HG02588 (cell line): Measurements from ENCODE around the gene MOK.

Experiments used
- ATAC-seq: cut with Tn5 transposase; IDR thresholded peaks from one replicate; pipeline ENCODE4 v1.9.1; 2021; ENCODE audit warnings: mild to moderate bottlenecking, moderate library complexity; ENCODE audit not compliant: unreplicated experiment

MOK gene

DNA sequence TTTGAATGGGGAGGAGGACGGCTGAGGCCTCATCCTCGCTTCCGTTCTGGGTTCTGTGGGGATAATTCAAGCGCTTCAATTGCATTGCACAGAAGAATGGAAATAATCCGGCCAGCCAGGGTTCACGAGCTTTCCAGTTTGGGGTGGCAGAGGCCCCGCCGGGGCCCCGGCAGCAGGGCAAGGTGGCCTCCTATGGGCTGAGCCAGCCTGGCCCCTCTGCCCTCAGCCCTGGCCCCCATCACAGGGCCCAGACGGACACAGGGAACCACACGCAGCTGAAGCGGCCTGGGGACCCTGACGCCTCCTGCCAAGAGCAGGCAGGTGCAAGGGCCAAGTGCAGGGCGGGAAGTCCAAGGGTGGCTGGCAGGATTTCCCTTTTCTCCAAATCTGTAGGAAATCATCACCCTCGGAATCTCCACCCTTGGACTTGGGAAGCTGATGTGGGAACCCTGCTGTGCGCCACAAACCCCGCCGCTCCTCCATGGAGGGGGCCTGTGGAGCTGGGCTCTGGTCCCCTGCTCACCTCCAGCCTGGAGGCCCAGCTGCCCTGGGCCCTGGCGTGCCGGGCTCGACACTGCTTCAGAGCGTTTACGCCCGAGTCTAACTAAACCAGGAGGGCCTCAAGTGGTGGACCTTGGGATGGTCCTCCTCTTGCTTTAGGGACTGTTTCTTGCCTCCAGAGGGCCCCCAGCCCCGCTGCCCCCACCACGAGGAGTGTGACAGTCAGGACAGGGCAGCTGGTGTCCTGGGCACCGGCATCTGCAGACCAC, 78.4 kb downstream of the MOK start:
- no peak for ATAC-seq

DNA sequence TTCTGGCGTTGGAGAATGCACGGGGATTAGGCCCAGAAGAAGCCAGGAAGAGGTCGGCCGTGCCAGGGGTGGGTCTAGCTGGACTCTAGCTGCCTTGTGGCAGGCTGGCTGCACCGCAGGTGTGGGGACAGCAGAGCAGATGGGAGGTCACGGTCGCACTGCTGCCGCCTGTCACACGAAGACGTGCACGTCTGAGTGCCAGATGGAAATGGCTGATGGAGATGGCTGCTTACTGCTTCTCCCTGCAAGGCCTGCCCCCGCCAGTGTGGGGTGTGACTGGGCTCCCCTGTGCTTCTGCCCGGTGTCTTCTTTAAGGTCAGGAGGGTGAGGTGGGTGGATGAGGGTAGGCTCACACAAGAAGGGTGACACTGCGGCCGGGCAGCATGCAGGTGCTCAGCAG, 79.0 kb downstream of the MOK start:
- no peak for ATAC-seq

- no peak for ATAC-seq
Measured at GRCh38 chr14:102225386-102225785, 79.6 kb downstream of the MOK start.

GRCh38 chr14:102223682-102224081, 81.3 kb downstream of the MOK start:
- no peak for ATAC-seq

DNA sequence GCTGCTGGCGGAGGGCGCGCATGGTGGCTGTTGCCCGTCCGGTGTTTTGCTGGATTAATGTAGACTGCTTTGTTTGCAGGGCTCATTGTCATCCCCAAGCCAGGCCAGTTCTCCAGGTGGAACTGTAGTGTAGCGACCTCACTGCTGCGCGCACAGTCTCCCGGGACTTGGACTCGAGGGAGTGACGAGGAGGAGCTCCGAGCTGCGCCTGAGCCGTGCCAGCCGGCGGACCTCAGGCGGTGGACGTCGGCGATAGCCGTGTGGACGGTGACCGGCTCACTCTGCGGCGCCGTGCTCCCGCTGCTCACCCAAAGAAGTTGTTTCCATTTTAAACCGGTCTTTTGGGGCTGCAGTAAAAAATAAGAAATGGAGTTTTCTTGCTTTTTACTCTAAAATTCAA, 82.2 kb downstream of the MOK start:
- ATAC-seq: no peak

- ATAC-seq: no peak
Measured at GRCh38 chr14:102222009-102222575, 82.9 kb downstream of the MOK start.

- ATAC-seq: no peak
Measured at GRCh38 chr14:102221026-102221425, 83.9 kb downstream of the MOK start.

DNA sequence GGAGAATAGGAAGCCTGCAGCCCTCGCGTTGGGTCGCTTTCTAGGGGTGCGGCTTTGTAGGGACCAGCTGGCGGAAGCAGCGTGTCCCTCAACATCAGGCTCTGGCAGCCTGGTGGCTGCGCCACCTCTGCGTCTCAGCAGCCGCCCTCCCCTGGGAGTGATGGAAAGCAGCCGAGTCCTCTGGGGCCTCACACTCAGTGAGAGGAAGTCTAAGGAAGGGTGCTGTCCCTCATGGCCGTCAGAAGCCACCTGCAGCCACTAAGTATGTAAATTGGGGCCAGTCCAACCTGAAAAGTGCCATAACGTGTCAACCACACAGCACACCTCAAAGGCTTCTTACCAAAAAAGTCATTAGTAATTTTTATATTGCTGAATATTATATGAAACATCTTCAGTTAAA, 84.9 kb downstream of the MOK start:
- peak; percentile 85 for ATAC-seq

DNA sequence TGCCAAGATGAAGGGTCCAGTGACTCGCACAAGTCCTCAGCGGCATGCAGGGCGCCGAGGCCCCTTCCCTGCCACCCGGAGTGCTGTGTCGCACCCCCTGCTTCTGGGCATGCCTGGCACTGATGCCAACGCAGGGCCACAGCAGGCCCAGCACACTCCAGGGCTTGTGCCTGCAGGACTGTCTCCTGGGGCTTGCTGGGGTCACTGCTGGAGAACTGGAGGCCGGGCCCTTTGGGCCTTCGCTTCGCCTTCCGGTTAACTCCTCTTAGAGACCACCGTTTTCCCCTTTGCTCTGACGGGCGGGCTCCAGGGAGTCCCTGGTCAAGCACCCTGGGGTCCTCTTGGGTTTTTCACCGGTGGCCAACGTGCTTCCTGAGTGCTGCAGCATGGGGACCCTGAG, 85.6 kb downstream of the MOK start:
- no peak for ATAC-seq

- ATAC-seq: no peak
Measured at GRCh38 chr14:102218688-102219087, 86.3 kb downstream of the MOK start.

DNA sequence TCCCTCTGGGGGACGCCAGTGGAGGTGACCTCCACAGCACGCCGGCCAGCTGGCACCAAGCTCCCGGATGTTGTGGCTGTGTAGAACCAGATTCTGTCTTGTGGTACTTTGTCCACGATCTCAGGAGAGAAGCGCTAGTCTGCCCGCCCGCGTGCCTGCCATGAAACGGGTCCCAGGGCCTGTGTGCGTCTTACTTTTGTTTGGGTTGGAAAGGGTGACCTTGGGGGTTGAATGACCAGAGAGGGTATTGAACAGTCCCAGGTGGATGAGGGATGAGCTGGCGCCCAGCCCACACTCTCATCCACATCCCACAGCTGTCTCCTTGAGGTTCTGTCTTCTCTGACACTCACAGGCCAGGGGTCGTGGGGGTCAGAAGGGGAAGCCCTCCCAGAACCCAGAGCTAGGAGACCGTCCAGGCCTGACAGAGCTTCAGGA, 87.0 kb downstream of the MOK start:
- no peak for ATAC-seq

DNA sequence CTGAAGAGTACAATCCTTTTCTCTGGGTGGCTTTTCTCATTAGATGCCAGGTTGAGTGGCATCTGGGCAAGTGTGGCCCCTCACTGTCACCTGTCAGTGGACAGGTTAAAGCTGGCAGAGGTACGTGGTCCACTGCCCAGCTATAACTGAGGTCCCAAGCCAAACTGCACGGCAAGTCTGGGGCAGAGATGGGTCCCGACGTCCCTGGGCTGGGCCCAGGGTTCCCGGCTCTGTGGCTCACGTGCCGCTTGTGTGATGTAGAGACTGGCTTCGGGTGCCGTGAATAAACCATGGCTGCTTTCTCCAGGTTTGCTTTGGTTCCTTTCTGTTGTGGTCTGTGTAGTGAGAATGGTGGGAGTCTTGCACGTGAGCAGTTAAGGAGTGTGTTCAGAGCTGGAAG, 87.6 kb downstream of the MOK start:
- no peak for ATAC-seq

- no peak for ATAC-seq
Measured at GRCh38 chr14:102215576-102216250, 89.3 kb downstream of the MOK start.

GRCh38 chr14:102215071-102215470, 89.9 kb downstream of the MOK start:
- no peak for ATAC-seq

GRCh38 chr14:102213984-102214658, 90.8 kb downstream of the MOK start:
- ATAC-seq: no peak

- ATAC-seq: no peak
Measured at GRCh38 chr14:102213470-102213869, 91.5 kb downstream of the MOK start.

- no peak for ATAC-seq
Measured at GRCh38 chr14:102212845-102213244, 92.1 kb downstream of the MOK start.

DNA sequence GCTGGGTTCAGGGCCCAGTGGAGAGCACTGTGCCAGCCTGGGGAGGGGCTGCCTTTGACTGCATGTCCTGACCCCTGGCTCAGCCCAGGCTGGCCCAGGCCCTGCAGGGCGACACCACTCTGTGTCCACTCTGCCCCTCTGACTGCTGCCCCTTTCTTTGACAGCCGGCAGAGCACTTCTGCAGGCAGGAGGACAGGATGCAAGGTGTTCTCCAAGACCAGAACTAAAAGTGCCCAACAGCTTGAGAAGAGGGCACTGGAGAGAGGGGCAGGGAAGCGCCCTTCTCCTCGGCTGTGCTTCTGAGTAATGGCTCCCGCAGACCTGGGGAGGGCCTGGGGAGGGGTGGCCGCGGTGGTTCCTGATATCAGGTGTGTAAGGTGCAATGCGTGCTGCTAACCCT, 92.6 kb downstream of the MOK start:
- no peak for ATAC-seq

DNA sequence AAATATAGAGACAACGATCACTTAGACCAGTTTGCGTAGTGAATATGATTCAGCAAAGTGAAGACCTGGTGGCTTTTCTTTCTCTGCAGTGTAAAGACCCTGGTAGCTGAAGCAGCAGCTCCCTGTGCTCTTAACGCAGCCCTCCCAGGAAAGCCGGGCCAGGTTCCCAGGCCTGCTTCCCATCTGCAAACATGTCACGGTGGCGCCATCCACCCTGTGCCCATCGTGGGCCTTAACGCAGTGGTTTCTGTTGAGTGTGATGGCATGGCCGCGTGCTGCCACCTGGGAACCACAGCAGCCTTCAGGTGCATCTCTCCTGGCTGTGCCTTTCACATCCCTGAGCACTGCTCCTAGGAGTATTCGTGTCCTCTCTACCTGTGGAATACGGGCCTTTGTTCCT, 93.7 kb downstream of the MOK start:
- ATAC-seq: no peak

- no peak for ATAC-seq
Measured at GRCh38 chr14:102210421-102211042, 94.4 kb downstream of the MOK start.
